ENCODE results near the gene VAMP1. TPM values are rescaled to one million over a fixed set of nuclear protein-coding genes. Genes with fewer than 3 reads are reported as not detected.
"Not testable (repeated sequence)": the region's sequence is repeated elsewhere in the genome, so short reads cannot be mapped to it uniquely, and the experiment has no call there.

Gene VAMP1
- total RNA-seq, 4 donors from 2014 or later: 2.1 to 5.4 (median 3.7) TPM

- Histone ChIP-seq H3K27me3 (no peaks in the 10 kb centered on the region), H3K4me1 (peaks cover 17% of the 10 kb centered on the region), H3K4me3 (peak overlapping the region; percentile 16), H3K27ac (peak overlapping the region; percentile 83), H3K9me3 (no peaks in the 10 kb centered on the region), H3K36me3 (no peaks in the 10 kb centered on the region)
- 20% methylated on average over 19 of the region's 19 CpGs for WGBS
- TF ChIP-seq, protein P1, sequence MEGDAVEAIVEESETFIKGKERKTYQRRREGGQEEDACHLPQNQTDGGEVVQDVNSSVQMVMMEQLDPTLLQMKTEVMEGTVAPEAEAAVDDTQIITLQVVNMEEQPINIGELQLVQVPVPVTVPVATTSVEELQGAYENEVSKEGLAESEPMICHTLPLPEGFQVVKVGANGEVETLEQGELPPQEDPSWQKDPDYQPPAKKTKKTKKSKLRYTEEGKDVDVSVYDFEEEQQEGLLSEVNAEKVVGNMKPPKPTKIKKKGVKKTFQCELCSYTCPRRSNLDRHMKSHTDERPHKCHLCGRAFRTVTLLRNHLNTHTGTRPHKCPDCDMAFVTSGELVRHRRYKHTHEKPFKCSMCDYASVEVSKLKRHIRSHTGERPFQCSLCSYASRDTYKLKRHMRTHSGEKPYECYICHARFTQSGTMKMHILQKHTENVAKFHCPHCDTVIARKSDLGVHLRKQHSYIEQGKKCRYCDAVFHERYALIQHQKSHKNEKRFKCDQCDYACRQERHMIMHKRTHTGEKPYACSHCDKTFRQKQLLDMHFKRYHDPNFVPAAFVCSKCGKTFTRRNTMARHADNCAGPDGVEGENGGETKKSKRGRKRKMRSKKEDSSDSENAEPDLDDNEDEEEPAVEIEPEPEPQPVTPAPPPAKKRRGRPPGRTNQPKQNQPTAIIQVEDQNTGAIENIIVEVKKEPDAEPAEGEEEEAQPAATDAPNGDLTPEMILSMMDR (IDR thresholded peaks at IDR 0.05): no peak
- peak; percentile 51 to 96 (median 55) for TF ChIP-seq POLR2AphosphoS5 (IDR thresholded peaks at IDR 0.05)
- DNase-seq (ENCODE audit: low spot score in 2 of 2): peak; percentile 93 to 96
Observed at GRCh38 chr12:6430124-6430989, 40.1 kb downstream of the VAMP1 start.

DNA sequence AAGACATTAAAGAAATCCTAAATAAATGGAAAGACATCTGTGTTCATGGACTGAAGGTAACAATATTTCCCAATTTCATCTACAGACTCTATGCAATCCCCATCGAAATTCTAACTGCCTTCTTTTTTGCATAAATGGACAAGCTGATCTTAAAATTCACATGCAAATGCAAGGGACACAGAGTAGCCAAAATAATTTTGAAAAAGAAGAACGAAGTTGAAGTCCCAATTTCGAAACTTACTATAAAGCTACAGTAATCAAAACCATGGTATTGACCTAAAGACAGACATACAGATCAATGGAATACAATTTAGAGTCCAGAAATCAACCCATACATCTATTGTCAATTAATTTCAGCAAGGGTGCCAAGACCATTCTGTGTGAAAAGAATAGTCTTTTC, 42.2 kb downstream of the VAMP1 start:
- TF ChIP-seq, protein P1 (IDR thresholded peaks at IDR 0.05): no peak
- TF ChIP-seq EP300 (IDR thresholded peaks at IDR 0.05): no peak
- TF ChIP-seq POLR2AphosphoS5 (IDR thresholded peaks at IDR 0.05): no peak
- no peak for TF ChIP-seq POLR2A (IDR thresholded peaks at IDR 0.05)
- Histone ChIP-seq H3K27me3 (no peaks in the 10 kb centered on the region), H3K27ac (no peak overlapping the region), H3K4me3 (no peak overlapping the region), H3K36me3 (no peaks in the 10 kb centered on the region), H3K9me3 (no peaks in the 10 kb centered on the region), H3K4me1 (peaks cover 25% of the 10 kb centered on the region)
- WGBS: 85% methylated on average over 3 of the region's 3 CpGs
- no peak for DNase-seq (ENCODE audit: low spot score in 2 of 2)

DNA sequence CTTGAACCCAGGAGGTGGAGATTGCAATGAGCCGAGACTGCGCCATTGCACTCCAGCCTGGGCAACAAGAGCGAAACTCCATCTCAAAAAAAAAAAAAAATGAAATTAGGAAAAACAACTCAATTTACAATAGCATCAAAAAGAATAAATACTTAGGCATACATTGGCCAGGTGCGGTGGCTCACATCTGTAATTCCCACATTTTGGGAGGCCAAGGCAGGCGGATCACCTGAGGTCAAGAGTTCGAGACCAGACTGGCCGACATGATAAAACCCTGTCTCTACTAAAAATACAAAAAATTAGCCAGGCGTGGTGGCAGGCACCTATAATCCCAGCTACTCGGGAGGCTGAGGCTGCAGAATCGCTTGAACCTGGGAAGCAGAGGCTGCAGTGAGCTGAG, 42.7 kb downstream of the VAMP1 start:
- H3K36me3 ChIP-seq; H3K9me3 ChIP-seq; H3K4me3 ChIP-seq; DNase-seq (ENCODE audit: low spot score in 2 of 2); H3K27me3 ChIP-seq; H3K27ac ChIP-seq: not testable (repeated sequence)
- H3K4me1 ChIP-seq: peaks cover 25% of the 10 kb centered on the region
- WGBS: 95% methylated on average over 10 of the region's 10 CpGs

DNA sequence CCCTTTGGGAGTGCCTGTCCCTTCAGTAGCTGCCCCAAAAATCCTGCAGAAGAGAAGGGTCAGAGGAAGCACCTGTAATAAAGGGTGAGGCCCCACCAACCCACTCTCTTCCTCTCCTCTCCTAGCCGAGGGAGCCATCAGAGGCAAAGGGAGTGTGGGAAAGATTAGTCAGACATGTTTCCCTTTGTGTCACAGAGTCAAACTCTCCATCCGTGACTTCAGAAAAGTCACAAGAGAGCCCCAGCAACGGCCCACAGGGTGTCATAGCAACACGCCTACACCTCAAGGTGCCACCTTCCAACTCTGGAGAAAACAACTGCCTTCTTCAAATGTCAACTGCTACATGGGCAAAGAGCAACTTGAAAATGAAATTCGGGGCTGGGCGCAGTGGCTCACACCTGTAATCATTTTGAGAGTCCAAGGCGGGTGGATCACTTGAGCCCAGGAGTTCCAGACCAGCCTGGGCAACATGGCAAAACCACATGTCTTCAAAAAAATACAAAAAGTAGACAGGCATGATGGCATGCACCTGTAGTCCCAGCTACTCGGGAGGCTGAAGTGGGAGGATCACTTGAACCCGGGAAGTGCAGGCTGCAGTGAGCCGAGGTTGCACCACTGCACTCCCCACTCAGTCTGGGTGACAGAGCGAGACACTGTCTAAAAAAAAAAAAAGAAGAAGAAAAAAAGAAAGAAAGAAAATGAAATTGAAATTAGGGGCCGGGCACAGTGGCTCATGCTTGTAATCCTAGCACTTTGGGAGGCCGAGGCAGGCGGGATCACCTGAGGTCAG, 43.4 kb downstream of the VAMP1 start:
- H3K27ac ChIP-seq: no peak overlapping the region
- WGBS: 72% methylated on average over 14 of the region's 14 CpGs
- no peak for TF ChIP-seq POLR2AphosphoS5 (IDR thresholded peaks at IDR 0.05)
- TF ChIP-seq EP300 (IDR thresholded peaks at IDR 0.05): no peak
- TF ChIP-seq, protein P1 (IDR thresholded peaks at IDR 0.05): no peak
- TF ChIP-seq POLR2A (IDR thresholded peaks at IDR 0.05): no peak

DNA sequence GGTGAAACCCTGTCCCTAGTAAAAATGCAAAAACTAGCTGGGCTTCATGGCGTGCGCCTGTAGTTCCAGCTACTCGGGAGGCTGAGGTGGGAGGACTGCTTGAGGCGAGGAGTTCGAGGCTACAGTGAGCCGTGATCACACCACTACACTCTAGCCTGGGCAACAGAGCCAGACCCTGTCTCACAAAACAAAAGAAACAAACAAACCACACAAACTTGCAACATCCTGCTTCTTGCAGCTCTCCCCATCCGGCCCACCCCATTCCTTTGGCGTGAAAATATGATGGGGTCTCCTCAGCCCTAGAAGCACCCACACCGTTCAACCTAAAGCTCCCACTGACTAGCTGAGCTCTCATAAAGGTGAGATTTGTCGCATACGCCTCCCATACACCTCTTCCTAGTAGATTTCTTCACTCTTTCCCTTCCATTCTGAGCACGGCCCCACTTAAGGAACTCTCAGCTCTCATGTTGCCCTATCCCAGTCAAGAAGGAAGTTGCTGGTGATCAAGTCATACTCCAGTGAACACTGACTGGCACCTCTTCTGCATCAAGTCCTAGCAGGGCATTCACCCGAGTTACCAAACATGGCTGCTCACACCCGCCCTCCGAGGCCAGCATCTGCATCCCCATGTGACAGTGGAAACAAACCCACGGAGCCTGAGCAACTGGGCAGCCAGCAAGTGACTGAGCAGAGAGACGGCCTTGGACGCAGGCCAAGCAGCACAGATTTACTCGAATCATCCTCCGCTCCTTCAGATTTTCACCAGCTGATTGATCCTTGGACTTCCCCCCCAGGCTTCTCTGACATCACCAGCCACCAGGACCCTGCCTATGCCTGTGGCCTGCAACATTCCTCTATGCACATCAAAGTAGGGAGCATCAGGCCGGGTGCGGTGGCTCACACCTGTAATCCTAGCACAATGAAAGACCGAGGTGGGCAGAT, 44.6 kb downstream of the VAMP1 start:
- 81% methylated on average over 23 of the region's 23 CpGs for WGBS
- DNase-seq (ENCODE audit: low spot score in 2 of 2): peak in 1 of 2 donors; percentile 60
- Histone ChIP-seq H3K27me3 (no peaks in the 10 kb centered on the region), H3K4me3 (no peak overlapping the region), H3K36me3 (no peaks in the 10 kb centered on the region), H3K4me1 (peaks cover 19% of the 10 kb centered on the region), H3K27ac (no peak overlapping the region), H3K9me3 (no peaks in the 10 kb centered on the region)
- TF ChIP-seq, protein P1 (IDR thresholded peaks at IDR 0.05): no peak
- TF ChIP-seq POLR2A (IDR thresholded peaks at IDR 0.05) (no peak), EP300 (IDR thresholded peaks at IDR 0.05) (no peak), POLR2AphosphoS5 (IDR thresholded peaks at IDR 0.05) (no peak)

More for the DNA sequence above, 43.4 kb downstream of the VAMP1 start:
- H3K4me3 ChIP-seq: no peak overlapping the region
- no peaks in the 10 kb centered on the region for H3K9me3 ChIP-seq
- no peaks in the 10 kb centered on the region for H3K27me3 ChIP-seq
- peak in 1 of 2 donors; percentile 48 for DNase-seq (ENCODE audit: low spot score in 2 of 2)
- H3K4me1 ChIP-seq: peaks cover 25% of the 10 kb centered on the region
- H3K36me3 ChIP-seq: no peaks in the 10 kb centered on the region
